ENCODE data around the gene GCSH.

GRCh38 chr16:81136390-81137335 is 40.5 kb upstream of the GCSH start:
- TF ChIP-seq CTCF (IDR thresholded peaks at IDR 0.05) (no peak), POLR2A (IDR thresholded peaks at IDR 0.05) (no peak)
